Kidney (tissue), 14 donors: ENCODE measurements around the gene MLF1. TPM values are rescaled to one million over a fixed set of nuclear protein-coding genes. Genes with fewer than 3 reads are reported as not detected.
"Not testable (repeated sequence)": the region's sequence is repeated elsewhere in the genome, so short reads cannot be mapped to it uniquely, and the experiment has no call there.

Experiments
- DNase-seq, 5 donors: peaks; one replicate each; pipeline ENCODE4 v3.0.0-alpha.2; 2013 to 2020
- FAIRE-seq: peaks from 2 replicates; lab custom pipeline; 2012; peaks lifted over from hg19 to GRCh38; lab: Jason Lieb, UNC
- H3K27ac ChIP-seq, 2 donors: one replicate each; pipeline ENCODE4 v1.7.0; 2013; ENCODE audit warnings: low read depth in 2 of 2, low read length in 2 of 2, inconsistent platforms in 1 of 2
- H3K27me3 ChIP-seq: one replicate; pipeline ENCODE4 v1.7.1; 2013; ENCODE audit warnings: low read length, inconsistent platforms; ENCODE audit not compliant: control insufficient read depth, insufficient read depth
- H3K36me3 ChIP-seq, 3 donors: one replicate each; pipeline versions ENCODE4 v1.7.0 to v1.7.1; 2013; ENCODE audit warnings: low read length in 3 of 3, control low read depth in 1 of 3, inconsistent platforms in 1 of 3; ENCODE audit not compliant: insufficient read depth in 3 of 3, control insufficient read depth in 2 of 3
- H3K4me1 ChIP-seq, 3 donors: one replicate each; pipeline versions ENCODE4 v1.7.0 to v1.7.1; 2013; ENCODE audit warnings: low read length in 3 of 3, inconsistent platforms in 1 of 3, low read depth in 1 of 3; ENCODE audit not compliant: control insufficient read depth in 2 of 3, insufficient read depth in 2 of 3
- H3K4me3 ChIP-seq, 3 donors: one replicate each; pipeline versions ENCODE4 v1.7.0 to v1.8.1; 2013; ENCODE audit warnings: low read length in 3 of 3, control low read depth in 1 of 3, inconsistent platforms in 1 of 3
- H3K9ac ChIP-seq, 3 donors: one replicate each; pipeline versions ENCODE4 v1.7.0 to v1.7.1; 2013; ENCODE audit warnings: low read length in 3 of 3, control low read depth in 1 of 3, inconsistent platforms in 1 of 3
- H3K9me3 ChIP-seq, 3 donors: one replicate each; pipeline versions ENCODE4 v1.7.0 to v1.7.1; 2013; ENCODE audit warnings: low read length in 3 of 3, control low read depth in 1 of 3, inconsistent platforms in 1 of 3; ENCODE audit not compliant: control insufficient read depth in 2 of 3, insufficient read depth in 1 of 3
- intact Hi-C: fragments of 100-400 bp; cut with DNase I; formaldehyde crosslinking; loops from one replicate; pipeline ENCODE4 v1.11.1; 2022
- polyA plus RNA-seq: library from polyadenylated mRNA; stranded (reverse); fragments of 350-450 nt; fragmentation: Illumina TruSeq; extraction: RNeasy Lipid Tissue Mini Kit (QIAGEN cat#74804); gene quantifications from one replicate; pipeline ENCODE4 v1.2.3, GENCODE V29; 2014; ENCODE audit warnings: low read depth, low replicate concordance; ENCODE audit not compliant: insufficient read depth
- total RNA-seq: library from RNA; stranded (reverse); fragmentation: NEBNext Ultra II Directional; extraction: Animal tissue kit (Norgen Biotek cat#: 25700); gene quantifications from one replicate; pipeline ENCODE4 v1.2.1, GENCODE V29; 2021
- TF ChIP-seq, protein P1 (sequence below): IDR thresholded peaks from 3 replicates; pipeline ENCODE4 v1.5.1; 2012; ENCODE audit warnings: mild to moderate bottlenecking, moderate library complexity, borderline replicate concordance; ENCODE audit not compliant: insufficient read depth; ENCODE audit errors: extremely low read depth
- donor health status: control.
- donor health status: control.
- donor health status: control.
- donor health status: control.
- donor health status: control.
- donor health status: DM: yes; HTN: yes; CAD: no.
- donor health status: Normal renal cell carcinoma (clear cell type).

MLF1 gene
- total and polyA plus RNA-seq, 2 donors from 2014 or later, result 16.9 to 30.0 TPM

DNA sequence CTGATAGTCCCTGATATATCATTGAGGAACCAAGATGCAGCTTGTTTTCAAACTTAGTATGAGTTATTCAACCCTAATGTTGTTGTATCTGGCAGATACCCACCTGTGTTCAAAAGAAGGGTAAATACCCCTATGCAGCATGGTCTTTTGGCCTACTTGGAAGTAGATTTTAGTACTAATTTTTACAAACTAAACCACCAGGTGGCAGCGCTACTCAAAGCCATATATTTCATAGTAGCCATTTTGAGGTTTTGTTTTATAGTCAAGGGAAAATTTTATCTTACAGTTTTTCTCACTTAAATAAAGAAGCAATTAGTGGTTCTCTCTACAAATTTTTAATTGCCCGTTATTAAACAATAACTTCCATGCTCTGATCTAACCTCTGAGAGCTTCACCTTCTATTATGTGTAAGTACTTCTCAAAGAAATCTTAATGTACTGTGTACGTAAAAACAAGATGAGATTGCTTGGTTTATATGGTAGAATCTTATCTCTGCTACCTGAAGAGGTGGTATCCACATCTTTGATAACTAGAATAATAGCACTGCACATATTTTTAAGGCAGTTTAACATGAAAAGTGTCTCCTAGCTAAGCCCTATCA lies 31.5 kb upstream of the MLF1 start:
- intact Hi-C loops, result no loop called here
- H3K4me3 ChIP-seq, result no peak overlapping the region
- no peak overlapping the region for H3K9ac ChIP-seq
- peak in 3 of 5 donors; percentile 13 to 64 (median 61) for DNase-seq
- H3K36me3 ChIP-seq, result no peaks in the 10 kb centered on the region
- H3K27me3 ChIP-seq, result no peaks in the 10 kb centered on the region
- TF ChIP-seq, protein P1, sequence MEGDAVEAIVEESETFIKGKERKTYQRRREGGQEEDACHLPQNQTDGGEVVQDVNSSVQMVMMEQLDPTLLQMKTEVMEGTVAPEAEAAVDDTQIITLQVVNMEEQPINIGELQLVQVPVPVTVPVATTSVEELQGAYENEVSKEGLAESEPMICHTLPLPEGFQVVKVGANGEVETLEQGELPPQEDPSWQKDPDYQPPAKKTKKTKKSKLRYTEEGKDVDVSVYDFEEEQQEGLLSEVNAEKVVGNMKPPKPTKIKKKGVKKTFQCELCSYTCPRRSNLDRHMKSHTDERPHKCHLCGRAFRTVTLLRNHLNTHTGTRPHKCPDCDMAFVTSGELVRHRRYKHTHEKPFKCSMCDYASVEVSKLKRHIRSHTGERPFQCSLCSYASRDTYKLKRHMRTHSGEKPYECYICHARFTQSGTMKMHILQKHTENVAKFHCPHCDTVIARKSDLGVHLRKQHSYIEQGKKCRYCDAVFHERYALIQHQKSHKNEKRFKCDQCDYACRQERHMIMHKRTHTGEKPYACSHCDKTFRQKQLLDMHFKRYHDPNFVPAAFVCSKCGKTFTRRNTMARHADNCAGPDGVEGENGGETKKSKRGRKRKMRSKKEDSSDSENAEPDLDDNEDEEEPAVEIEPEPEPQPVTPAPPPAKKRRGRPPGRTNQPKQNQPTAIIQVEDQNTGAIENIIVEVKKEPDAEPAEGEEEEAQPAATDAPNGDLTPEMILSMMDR, result peak; percentile 25
- no peak overlapping the region for H3K27ac ChIP-seq
- H3K9me3 ChIP-seq, result no peaks in the 10 kb centered on the region
- no peaks in the 10 kb centered on the region for H3K4me1 ChIP-seq
- no peak for FAIRE-seq

DNA sequence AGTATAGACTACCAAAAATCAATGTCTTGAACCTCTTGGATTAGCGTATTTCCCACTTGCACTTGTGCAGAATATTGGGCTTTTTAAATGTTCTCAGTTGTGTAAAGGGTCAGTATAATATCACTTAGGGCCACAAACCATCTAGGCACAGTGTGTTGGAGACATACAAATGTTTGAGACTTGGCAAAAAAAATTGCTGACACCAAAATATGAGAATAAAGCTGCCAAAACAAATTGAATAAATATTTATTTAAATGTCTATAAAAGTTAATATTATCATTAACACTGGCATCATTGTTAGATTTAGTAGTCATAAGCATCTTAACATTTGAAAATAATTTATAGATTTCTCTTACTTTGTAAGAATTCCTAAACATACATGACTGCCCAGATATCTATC lies 30.9 kb upstream of the MLF1 start:
- Histone ChIP-seq H3K36me3 (no peaks in the 10 kb centered on the region), H3K9ac (no peak overlapping the region), H3K4me3 (no peak overlapping the region), H3K27me3 (no peaks in the 10 kb centered on the region), H3K4me1 (no peaks in the 10 kb centered on the region), H3K27ac (no peak overlapping the region), H3K9me3 (no peaks in the 10 kb centered on the region)
- DNase-seq, result no peak
- TF ChIP-seq, protein P1, result no peak
- intact Hi-C loops, result no loop called here
- no peak for FAIRE-seq

DNA sequence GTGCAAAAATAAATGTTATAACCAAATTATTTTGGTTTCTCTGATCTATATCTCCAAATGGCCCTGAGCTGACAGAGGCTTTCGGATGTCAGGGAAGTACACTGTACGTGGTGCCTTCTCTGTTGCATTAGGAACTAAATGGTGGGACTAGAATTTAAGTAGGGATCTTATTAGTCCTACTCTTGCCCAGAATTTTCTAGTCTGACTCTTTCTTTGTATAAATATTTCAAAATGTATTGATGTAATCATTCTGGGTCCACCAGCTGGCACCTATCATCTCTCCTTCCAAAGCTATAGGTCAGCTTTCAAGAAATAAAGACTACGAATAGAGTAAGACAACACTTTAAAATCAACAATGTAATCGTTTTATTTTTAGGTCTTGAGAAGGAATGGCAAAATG lies 22.3 kb upstream of the MLF1 start:
- TF ChIP-seq, protein P1, result no peak
- Histone ChIP-seq H3K36me3 (no peaks in the 10 kb centered on the region), H3K27me3 (no peaks in the 10 kb centered on the region), H3K4me3 (no peak overlapping the region), H3K9ac (no peak overlapping the region), H3K27ac (no peak overlapping the region), H3K9me3 (no peaks in the 10 kb centered on the region), H3K4me1 (no peaks in the 10 kb centered on the region)
- intact Hi-C loops, result no loop called here
- no peak for FAIRE-seq
- peak in 1 of 5 donors; percentile 8 for DNase-seq

DNA sequence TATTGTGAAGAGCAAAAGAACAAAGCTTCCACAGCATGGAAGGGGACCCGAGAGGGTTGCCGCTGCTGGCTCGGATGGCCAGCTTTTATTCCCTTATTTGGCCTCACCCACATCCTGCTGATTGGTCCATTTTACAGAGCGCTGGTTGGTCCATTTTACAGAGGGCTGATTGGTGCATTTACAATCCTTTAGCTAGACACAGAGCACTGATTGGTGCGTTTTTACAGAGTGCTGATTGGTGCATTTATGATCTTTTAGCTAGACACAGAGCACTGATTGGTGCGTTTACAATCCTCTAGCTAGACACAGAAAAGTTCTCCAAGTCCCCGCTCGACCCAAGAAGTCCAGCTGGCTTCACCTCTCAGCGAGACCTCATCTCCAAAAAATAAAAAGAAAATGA lies 21.1 kb upstream of the MLF1 start:
- intact Hi-C loops, H3K4me3 ChIP-seq, FAIRE-seq: not testable (repeated sequence)

More for the DNA sequence above, 21.1 kb upstream of the MLF1 start:
- DNase-seq, H3K9ac ChIP-seq, H3K9me3 ChIP-seq, H3K27me3 ChIP-seq, H3K36me3 ChIP-seq, H3K27ac ChIP-seq, H3K4me1 ChIP-seq: not testable (repeated sequence)
